HG02798 (cell line): Measurements from ENCODE around the gene PDE8B.

Experiments
- ATAC-seq: cut with Tn5 transposase; IDR thresholded peaks from one replicate; pipeline ENCODE4 v1.9.1; 2021; ENCODE audit warnings: mild to moderate bottlenecking; ENCODE audit not compliant: unreplicated experiment, poor library complexity

The PDE8B gene

DNA sequence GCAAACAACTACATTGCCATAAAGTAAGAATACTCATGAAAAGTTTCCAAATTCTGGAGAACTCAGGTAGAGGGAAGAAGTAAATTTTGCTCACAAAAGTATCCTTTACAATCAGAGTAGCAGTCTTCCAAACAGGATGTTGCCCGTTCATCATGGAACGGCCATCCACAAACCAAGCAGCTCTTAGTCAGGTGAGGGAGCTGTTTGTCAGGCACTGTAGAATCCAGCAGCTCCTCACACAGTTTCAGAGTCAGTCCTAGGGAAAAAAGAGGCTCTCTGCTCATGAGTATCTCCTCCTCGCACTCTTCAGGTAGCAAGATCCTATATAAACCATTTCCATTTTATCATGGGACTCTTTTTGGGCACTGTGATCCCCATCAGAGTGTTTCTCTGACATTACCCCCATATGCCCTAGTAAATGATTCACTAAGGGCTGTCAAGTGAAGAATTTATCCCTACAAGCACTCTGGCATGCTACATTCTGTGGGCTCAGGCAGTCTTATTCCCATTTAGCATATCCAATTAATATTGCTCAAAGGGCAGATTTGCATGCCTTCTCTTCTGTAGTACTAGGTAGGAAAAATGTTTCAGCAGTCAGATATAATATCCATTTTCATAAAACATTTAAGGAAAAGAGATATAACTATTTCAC, 183.7 kb downstream of the PDE8B start:
- ATAC-seq: no peak

DNA sequence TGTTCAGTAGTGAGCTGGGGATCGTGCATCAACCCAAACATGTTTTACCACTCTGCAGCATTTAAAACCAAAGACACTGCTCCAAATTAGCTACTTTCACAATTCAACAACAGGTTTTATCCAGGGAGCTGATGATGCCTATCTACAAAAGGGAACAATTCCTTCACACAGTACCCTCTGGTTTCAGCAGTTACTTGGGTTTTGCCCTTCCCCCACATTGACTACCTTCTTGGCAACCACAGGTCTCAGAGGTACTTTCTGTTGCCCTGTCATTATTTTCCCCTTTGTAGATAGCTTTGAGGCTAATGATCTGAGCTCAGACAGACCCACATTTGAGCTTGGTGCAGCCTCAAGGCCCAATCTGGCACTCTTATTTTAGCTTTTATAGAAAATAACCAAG, 185.5 kb downstream of the PDE8B start:
- no peak for ATAC-seq

DNA sequence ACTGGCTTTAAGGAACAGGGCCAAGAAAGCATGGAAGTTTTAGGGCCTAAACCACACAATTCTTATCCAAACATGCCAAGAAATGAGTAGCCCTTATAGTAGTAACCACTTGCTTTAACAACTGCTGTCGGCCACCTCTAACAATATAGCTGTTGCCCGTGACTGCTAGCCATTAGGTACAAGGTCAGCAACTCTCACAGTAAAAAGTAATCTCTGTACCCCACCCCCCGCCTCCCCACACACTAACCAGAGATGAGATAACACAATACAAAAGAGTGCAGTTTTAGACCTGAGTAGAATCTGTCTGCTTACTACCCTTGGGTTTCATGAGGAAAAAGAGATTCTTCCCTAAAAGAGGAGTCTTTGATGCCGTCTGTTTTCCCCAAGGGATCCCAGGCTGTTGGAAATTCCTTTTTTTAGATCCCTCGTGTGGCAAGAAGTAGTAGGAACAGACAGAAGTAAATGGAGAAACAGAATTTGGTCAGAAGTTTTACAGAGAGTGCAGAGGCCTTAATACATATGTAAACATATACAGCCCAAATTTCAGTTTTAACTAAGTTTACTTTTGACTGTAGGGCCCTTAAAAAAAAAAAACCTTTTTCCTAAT, 187.3 kb downstream of the PDE8B start:
- no peak for ATAC-seq

DNA sequence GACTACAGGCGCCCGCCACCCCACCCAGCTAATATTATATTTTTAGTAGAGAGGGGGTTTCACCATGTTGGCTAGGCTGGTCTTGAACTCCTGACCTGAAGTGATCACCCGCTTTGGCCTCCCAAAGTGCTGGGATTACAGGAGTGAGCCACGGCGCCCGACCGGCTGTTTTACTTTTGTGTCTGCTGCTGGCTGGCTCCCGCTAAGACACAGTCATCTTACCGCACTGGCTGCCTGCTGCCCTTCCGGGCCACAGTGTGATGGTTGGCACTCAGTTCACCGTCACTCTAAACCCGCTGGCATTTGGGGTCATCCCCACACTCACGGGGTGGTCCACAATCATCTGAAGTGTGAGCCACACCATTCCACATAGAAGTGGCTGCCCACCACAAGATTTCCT, 188.0 kb downstream of the PDE8B start:
- no peak for ATAC-seq

DNA sequence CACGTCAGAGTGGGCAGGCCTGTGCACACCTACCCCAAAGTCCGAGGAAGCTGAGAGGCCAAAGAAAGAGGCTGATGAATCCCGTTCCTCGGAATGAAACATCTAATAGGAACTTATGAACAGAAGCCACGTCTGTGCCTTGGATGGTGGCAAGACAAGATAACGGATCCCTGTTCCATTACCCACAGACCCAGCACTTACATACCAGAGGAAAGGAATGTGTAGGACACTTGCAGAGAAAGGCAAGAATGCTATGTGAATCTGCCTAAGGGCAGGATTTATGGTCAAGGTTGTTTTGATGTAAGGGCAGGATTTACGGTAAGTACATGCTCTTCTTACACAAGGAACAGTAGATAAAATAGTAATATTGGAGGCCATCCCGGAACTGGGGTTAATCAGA, 188.4 kb downstream of the PDE8B start:
- ATAC-seq: no peak

DNA sequence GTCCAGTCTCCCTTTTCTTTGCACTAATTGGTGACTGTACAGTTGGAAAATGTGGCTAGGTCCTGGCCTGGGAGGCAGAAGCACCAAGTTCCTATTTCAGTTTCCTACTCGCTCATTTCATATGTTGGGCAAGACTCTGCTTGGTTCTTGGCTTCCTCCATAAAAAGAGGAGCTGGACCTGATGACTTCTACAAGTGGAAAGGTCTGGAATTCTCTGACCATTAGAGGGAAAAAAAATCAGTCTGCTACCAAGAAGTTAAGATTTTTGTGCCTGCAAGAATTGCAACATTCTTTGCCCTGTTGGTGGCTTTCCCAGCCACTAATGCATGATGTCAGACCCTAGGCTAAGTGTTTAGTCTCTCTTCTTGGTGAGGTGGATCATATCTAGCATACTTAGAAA, 190.2 kb downstream of the PDE8B start:
- no peak for ATAC-seq

DNA sequence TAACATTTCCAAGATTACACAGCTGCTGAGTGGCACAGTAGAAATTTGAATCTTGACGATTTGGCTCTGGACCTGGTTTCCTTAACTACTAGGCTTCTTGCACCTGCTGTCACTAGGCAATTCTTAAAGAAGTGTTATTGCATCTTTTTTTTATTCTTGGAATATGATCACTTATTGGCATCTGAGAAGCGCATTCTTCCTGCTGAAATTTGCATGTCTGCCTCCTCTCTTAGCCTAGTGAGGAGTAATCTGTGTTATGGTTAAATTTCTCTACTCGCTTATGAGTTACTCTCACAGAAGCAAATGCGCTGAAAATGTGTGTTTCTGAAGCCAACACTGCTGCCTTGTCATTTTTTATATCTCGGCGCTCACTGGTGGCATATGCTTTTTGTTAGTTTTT, 192.3 kb downstream of the PDE8B start:
- no peak for ATAC-seq

DNA sequence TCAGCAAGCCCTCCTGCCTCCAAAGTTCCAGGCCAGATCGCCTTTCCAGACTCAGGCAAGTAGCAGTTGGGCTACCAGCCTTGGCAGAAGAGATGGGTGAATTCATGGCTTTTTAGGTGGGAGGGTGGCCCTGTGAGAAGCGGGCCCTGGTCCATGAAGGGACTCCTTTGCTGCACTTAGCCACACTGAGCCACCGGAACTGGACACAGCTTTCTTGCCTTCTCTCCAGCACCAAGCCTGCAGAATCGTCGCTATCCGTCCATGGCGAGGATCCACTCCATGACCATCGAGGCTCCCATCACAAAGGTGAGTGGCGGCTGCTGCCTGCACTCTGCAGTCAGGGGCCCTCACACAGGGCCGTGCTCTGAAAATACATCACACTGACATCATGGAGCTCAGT, 196.7 kb downstream of the PDE8B start:
- no peak for ATAC-seq

DNA sequence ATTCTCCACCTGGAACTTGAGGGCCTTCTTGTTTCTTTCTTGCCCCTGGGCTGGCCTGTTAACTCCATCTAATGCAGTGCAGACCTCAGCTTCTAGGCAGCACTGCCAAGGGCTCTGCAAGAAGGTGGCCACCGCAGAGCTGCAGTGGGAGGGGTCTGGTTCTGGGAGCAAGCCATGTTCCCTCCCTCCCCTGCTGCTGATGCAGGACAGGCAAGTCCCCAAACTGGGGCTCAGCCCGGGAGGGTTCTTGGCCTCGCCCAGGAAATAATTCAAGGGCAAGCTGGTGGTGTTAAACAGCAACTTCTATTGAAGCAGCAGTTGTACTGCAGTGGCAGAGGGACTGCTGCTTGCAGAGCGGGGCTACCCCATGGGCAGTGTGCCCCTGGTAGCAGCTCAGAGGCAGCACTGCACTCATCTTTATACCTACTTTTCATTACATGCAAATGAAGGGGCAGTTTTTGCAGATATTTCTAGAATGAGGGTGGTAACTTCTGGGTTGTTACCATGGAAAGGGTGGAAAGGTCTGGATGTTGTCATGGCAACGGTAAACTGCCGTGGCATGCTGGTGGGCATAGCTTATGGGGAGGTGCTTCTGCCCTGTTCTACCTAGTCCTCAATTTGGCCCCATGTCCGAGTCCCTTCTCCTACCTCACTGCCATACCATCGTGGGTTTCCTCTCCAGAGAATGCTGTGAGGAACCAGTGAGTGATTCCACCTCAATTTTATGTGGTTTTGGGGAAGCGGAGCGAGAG, 199.6 kb downstream of the PDE8B start:
- no peak for ATAC-seq

DNA sequence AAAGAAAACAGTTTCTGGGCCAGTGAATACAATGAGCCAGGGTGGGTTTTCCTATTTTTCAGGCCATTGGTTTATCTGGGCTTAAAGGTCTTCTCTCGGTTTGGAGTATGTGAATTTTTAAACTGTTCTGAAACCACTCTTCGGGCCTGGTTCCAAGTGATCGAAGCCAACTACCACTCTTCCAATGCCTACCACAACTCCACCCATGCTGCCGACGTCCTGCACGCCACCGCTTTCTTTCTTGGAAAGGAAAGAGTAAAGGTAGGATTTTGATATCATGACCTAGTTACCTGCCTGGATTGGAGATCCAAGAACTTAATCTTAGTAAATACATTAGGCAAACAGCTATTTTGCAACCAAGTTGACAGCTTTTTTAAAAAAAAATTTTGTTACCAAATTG, 202.6 kb downstream of the PDE8B start:
- no peak for ATAC-seq

DNA sequence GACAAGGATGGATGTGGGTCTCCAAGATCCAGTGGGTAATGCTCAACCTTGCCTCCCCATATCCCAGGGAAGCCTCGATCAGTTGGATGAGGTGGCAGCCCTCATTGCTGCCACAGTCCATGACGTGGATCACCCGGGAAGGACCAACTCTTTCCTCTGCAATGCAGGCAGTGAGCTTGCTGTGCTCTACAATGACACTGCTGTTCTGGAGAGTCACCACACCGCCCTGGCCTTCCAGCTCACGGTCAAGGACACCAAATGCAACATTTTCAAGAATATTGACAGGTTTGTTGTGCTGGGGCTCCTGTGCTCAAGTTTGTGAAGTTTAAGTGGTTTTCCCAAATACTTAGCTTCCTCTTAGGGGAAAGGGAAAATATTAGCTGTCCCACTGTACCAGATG, 207.7 kb downstream of the PDE8B start:
- ATAC-seq: no peak

DNA sequence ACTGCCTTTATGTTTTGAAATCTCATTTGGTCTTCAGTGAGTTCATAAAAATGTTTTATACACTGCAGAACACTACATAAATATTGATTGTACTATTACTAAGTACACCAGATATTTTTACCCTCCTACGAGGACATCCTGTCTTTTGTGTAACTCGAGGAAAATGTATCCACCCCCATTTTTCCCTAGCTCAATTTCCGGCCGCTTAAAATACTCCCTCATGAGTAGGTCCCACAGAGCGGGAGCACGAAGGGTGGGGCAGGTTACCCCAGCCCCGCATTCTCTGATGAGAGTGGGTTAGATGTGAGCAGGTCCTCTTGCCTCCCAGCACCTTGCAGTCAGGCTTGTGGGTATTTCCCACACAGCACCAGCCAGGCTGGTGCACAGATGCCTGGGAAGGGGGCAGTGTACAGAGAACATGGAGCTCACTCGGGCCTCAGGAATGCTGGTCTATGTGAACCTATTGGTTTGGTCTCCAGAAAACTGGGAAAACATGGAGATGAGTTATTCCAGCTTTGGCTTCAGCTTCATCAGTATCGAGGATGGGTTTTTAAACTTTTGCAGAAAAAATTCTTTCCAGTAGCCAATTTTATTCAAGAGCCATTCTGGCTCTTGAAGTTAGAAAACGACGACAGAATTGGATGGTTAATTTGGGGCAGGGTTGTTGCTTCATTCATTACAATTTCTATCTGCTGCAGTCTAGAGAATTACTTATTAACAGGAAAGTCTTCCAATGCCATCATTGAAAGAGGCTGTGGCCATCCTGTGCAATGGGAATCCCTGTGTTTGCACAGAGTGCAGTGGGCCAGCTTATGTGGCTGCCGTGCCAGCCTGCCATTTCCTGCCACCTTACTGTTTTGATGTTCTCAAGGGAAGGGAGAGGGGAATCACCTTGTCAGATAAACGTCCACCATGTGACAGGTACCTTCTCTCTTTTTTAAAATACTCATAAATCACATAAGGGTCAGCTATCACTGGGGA, 208.4 kb downstream of the PDE8B start:
- ATAC-seq: no peak

DNA sequence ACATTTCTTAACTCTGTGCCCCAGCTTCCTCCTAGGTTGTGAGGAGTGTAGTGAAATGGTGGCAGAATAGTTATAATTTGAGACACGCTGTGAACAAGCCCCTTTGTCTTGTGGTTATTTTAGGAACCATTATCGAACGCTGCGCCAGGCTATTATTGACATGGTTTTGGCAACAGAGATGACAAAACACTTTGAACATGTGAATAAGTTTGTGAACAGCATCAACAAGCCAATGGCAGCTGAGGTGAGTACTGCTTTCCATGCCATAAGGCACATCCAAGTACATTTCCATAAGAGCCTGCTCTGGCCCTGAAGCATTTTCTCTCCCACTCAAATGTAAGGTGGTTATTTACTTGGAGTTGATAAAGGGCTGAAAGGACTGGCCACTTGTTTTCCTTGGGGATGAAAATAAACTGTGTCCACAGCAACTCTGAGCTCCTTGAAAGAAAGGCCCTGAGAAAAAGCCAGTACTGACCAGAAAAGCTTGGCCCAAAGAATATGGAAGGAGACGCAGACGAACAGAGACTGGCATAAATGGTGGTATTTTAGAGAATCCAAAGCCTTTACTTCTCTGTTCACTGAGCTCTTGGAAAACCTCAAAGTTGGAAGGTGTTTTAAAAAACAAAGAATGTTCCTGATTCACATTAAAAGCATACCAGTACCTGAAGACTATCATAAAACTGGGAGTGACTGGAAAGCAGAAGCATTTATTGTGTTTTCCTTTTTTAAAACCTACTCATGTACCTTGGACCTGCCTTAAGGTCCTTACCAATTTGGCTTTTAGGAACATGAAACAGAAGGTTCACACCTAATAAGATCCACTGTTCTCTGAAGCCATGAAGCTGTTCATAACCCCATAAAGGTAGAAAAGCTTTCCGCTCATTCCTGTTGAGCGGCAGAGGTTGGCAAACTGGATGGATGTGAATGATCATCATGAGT, 209.4 kb downstream of the PDE8B start:
- no peak for ATAC-seq

DNA sequence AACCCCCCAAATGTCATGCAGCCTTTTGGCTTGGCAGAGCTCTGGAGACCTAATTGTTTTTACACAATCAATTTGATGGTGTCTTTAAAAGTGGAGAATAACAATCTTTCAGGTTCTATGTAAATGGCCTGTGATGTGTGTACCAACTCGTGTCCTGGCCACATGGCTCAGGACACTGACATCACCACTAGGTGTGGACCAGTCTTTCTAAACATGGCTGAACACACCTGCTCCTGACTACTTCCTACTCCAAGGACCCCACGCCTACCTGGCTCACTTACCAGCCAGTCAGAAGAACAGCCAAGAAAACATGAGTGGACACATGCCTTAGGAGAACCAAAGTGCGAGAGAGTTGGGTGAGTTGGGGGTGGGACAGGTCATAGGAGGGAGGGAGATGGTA, 210.5 kb downstream of the PDE8B start:
- no peak for ATAC-seq

DNA sequence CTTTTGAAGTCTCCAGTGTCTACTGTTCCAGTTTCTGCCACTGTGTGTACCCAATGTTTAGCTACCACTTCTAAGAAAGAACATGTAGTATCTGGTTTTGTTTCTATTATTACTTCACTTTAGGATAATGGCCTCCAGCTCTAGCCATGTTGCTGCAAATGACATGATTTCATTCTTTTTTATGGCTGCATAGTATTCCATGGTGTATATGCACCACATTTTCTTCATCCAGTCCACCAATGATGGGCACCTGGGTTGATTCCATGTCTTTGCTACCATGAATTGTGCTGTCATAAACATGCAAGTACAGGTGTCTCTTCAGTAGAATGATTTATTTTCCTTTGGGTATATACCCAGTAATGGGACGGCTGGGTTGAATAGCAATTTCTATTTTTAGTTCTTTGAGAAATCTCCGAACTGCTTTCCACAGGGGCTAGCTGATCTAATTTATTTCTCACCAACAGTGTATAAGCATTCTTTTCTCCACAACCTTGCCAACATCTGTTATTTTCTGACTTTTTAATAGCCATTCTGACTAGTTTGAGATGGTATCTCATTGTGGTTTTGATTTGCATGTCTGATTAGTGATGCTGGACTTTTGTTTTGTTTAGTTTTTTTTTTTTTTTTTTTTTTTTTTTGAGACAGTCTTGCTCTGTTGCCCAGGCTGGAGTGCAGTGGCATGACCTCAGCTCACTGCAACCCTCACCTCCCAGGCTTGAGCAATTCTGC, 212.7 kb downstream of the PDE8B start:
- no peak for ATAC-seq

DNA sequence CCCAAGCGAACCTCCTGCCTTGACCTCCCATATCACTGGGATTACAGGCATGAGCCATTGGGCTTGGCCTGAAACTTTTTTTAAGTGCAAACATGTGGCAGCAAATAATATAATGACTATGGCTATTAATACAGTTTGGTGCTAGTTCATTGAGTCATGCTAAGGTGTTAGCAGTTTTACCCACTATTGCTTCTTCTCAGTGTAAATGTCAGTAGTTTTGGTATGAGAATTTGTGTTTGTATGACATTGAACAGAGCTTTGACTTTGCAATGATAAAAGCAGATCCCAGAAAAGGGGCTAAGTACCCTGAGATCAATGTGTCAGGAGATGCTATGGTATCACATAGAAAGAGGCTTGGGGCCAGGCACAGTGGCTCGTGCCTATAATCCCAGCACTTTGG, 214.4 kb downstream of the PDE8B start:
- ATAC-seq: no peak

DNA sequence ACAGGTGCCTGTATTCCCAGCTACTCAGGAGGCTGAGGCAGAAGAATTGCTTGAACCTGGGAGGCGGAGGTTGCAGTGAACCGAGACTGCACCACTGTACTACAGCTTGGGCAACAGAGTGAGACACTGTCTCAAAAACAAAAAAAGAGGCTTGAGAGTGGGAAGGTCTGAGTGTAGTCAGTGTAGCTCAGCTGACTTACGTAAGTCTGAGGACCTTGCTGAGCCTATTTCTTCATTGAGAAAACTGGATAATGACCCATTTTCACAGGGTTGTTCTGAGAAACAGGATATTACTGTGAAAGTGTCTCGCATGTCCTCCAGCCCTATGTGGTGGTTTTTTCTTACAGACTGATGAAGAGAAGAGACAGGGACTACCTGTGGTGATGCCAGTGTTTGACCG, 214.9 kb downstream of the PDE8B start:
- no peak for ATAC-seq

DNA sequence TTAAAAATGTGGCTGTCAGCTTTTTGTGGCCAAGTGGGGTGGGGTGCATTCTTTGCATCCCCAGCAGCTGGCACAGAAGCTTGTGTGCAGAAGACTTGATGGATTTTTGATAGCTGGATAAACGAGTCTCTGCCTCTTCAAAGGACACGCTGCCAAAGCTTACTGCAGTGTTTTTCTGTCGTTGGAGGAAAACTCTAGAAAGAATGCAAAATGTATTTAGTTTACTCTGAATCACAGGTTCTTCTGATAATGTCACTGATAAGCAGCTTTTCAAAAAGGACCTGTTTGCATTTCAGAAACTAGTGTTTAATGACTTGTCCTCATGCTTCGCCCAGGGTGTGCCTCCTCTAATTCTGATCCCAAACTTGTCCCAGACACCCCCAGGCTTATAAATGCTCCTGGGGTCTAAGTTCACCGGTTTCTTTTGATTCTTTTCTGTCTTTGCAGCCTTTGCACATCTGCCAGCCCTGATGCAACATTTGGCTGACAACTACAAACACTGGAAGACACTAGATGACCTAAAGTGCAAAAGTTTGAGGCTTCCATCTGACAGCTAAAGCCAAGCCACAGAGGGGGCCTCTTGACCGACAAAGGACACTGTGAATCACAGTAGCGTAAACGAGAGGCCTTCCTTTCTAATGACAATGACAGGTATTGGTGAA, 215.6 kb downstream of the PDE8B start:
- ATAC-seq: no peak
